ENCODE data around the gene DDTL.

DDTL gene

DNA sequence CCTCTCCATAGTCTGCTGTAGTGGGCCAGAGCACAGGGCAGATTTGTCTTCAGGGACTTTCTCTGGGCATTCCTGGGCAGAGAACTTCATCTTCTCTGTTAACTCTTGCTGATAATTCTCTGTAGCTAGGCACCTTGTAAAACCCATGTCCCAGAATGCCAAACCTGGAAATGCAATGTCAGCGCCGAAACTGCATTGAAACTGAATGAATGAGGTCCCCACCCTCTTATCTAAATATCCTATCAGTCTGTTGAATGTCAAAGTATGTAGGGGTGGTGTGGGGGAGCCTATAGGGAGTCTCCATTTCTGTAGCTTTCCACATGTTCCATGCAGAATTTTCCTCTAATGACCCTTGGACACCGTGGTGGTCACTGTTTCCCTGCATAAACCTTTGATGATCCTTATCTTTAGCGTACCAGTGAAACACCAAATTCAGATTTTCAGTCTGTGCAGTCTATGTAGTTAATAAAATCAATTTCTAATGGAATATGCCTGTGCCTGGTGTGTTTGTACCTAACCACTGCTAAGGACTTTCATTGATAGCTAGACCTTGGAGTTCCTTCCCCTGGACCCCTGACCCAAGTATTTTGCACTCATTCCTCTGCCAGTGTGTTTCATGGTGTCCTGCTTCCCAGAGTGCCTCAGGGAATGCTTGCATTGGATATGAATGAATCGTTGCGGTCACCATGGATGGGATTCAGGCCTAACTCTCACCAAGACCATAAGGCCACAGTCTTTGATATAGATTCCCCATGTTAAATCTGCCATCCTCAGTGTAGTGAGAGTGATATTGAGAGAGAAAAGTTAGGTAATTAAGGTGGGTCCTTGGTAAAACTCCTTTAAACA lies 41.9 kb downstream of the DDTL start:
- Histone ChIP-seq H4K20me1 (ENCODE audit: insufficient read depth, low read length, poor library complexity, severe bottlenecking) (peaks cover 8% of the 10 kb centered on the region), H3K9me3 (ENCODE audit: insufficient read depth, low read depth, low read length) (no peaks in the 10 kb centered on the region), H3K9me2 (replicated peaks; ENCODE audit: low read depth, low read length) (no peaks in the 10 kb centered on the region), H3F3A (ENCODE audit: low read depth) (no peaks in the 10 kb centered on the region), H3K36me3 (ENCODE audit: insufficient read depth, low read length) (no peaks in the 10 kb centered on the region), H3K4me1 (ENCODE audit: insufficient read depth, low read length, poor library complexity, severe bottlenecking) (peaks cover 10% of the 10 kb centered on the region), H3K4me3 (ENCODE audit: low read length, poor library complexity, severe bottlenecking) (no peak overlapping the region), H3K9ac (ENCODE audit: low read depth, low read length, poor library complexity, severe bottlenecking) (no peak overlapping the region), H3K79me2 (ENCODE audit: insufficient read depth, low read length) (peaks cover 22% of the 10 kb centered on the region), H3K27me3 (ENCODE audit: insufficient read depth, low read length, poor library complexity, severe bottlenecking) (no peaks in the 10 kb centered on the region), H2AFZ (ENCODE audit: low read length) (no peak overlapping the region), H3K4me2 (ENCODE audit: low read depth, low read length, poor library complexity, severe bottlenecking) (no peak overlapping the region)
- TF ChIP-seq, protein P1, sequence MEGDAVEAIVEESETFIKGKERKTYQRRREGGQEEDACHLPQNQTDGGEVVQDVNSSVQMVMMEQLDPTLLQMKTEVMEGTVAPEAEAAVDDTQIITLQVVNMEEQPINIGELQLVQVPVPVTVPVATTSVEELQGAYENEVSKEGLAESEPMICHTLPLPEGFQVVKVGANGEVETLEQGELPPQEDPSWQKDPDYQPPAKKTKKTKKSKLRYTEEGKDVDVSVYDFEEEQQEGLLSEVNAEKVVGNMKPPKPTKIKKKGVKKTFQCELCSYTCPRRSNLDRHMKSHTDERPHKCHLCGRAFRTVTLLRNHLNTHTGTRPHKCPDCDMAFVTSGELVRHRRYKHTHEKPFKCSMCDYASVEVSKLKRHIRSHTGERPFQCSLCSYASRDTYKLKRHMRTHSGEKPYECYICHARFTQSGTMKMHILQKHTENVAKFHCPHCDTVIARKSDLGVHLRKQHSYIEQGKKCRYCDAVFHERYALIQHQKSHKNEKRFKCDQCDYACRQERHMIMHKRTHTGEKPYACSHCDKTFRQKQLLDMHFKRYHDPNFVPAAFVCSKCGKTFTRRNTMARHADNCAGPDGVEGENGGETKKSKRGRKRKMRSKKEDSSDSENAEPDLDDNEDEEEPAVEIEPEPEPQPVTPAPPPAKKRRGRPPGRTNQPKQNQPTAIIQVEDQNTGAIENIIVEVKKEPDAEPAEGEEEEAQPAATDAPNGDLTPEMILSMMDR (conservative IDR thresholded peaks at IDR 0.05; ENCODE audit: low read length), result no peak
- TF ChIP-seq EZH2phosphoT487 (IDR thresholded peaks at IDR 0.05; ENCODE audit: borderline replicate concordance), result no peak

DNA sequence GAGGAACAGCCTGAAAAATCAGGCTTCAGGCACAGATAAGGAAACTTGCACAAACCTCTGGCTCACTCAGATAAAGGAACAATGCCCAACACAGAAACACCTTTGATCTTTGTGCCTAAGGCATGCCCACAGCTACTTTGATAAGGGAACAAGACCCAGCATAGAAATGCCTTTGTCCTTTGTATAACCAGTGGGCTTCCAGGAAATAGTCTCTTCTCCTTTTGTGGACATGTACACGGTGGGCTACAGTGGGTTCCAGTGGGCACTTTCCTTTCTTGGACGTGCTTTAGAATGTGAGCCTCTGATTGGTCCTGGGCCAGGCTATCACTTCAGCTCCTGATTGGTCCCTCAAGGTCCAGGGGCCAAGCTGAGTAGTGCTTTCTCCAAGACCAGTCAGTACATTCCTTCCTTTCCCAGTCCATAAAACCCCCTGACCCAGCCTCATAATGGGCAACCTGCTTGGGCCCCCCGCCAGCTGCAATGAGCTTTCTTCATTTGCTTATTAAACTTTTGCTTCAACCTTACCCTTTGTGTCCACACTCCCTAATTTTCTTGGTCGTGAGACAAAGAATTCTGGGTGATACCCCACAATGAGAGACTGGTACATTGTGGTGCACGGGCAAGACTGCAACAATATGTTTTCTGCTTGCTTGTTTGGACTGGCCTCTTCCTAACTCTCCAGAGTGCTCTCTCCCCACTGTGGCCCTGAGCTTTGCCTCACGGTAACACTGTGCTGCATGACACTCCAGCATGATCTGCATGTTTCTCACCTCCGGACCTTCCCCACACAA lies 42.7 kb downstream of the DDTL start:
- no peaks in the 10 kb centered on the region for H3K27me3 ChIP-seq (ENCODE audit: insufficient read depth, low read length, poor library complexity, severe bottlenecking)
- H3K79me2 ChIP-seq (ENCODE audit: insufficient read depth, low read length), result peaks cover 30% of the 10 kb centered on the region
- peaks cover 18% of the 10 kb centered on the region for H3K4me1 ChIP-seq (ENCODE audit: insufficient read depth, low read length, poor library complexity, severe bottlenecking)
- TF ChIP-seq, protein P1 (conservative IDR thresholded peaks at IDR 0.05; ENCODE audit: low read length), result no peak
- no peak for TF ChIP-seq EZH2phosphoT487 (IDR thresholded peaks at IDR 0.05; ENCODE audit: borderline replicate concordance)
- no peaks in the 10 kb centered on the region for H3K36me3 ChIP-seq (ENCODE audit: insufficient read depth, low read length)
- H3K9me3 ChIP-seq (ENCODE audit: insufficient read depth, low read depth, low read length), result no peaks in the 10 kb centered on the region
- H3K9me2 ChIP-seq (replicated peaks; ENCODE audit: low read depth, low read length), result no peaks in the 10 kb centered on the region
- H3K4me3 ChIP-seq (ENCODE audit: low read length, poor library complexity, severe bottlenecking), result no peak overlapping the region
- H3F3A ChIP-seq (ENCODE audit: low read depth), result no peaks in the 10 kb centered on the region
- peaks cover 15% of the 10 kb centered on the region for H4K20me1 ChIP-seq (ENCODE audit: insufficient read depth, low read length, poor library complexity, severe bottlenecking)
- H3K4me2 ChIP-seq (ENCODE audit: low read depth, low read length, poor library complexity, severe bottlenecking), result no peak overlapping the region
- H3K9ac ChIP-seq (ENCODE audit: low read depth, low read length, poor library complexity, severe bottlenecking), result no peak overlapping the region
- H2AFZ ChIP-seq (ENCODE audit: low read length), result no peak overlapping the region

DNA sequence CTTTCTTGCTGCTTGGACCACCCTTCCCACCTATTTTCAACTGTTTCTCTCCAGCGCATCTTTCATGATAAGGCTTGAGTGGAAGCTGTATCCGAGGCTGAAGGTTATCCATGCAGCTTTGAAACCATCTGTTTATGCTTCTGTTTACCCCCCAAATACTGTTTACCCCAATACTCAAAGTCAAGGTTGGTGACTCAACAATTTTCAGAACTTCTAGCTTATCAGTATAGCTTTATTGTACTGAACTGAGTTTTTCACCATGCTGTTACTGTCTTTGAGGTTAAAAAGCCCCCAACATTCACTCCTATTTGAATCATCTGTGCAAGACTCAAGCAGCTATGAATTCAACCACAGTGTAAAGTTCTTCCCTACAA lies 43.3 kb downstream of the DDTL start:
- Histone ChIP-seq H3K36me3 (ENCODE audit: insufficient read depth, low read length) (no peaks in the 10 kb centered on the region), H3K9me2 (replicated peaks; ENCODE audit: low read depth, low read length) (no peaks in the 10 kb centered on the region), H2AFZ (ENCODE audit: low read length) (no peak overlapping the region), H3K4me3 (ENCODE audit: low read length, poor library complexity, severe bottlenecking) (no peak overlapping the region), H4K20me1 (ENCODE audit: insufficient read depth, low read length, poor library complexity, severe bottlenecking) (peaks cover 15% of the 10 kb centered on the region), H3K4me2 (ENCODE audit: low read depth, low read length, poor library complexity, severe bottlenecking) (no peak overlapping the region), H3F3A (ENCODE audit: low read depth) (no peaks in the 10 kb centered on the region), H3K9ac (ENCODE audit: low read depth, low read length, poor library complexity, severe bottlenecking) (no peak overlapping the region), H3K79me2 (ENCODE audit: insufficient read depth, low read length) (peaks cover 36% of the 10 kb centered on the region), H3K27me3 (ENCODE audit: insufficient read depth, low read length, poor library complexity, severe bottlenecking) (no peaks in the 10 kb centered on the region), H3K4me1 (ENCODE audit: insufficient read depth, low read length, poor library complexity, severe bottlenecking) (peaks cover 22% of the 10 kb centered on the region), H3K9me3 (ENCODE audit: insufficient read depth, low read depth, low read length) (no peaks in the 10 kb centered on the region)
- no peak for TF ChIP-seq EZH2phosphoT487 (IDR thresholded peaks at IDR 0.05; ENCODE audit: borderline replicate concordance)
- TF ChIP-seq, protein P1 (conservative IDR thresholded peaks at IDR 0.05; ENCODE audit: low read length), result no peak

Data from Loucy (cell line).